Activated naive CD4-positive, alpha-beta T cell treated with anti-CD3 and anti-CD28 coated beads, Interleukin-2, amount 50 U/mL, for 72 hours (primary cell): ENCODE data around the gene RILP. TPM values are rescaled to one million over a fixed set of nuclear protein-coding genes. Genes with fewer than 3 reads are reported as not detected.

Experiments
- ATAC-seq, 2 donors: fragments of 150-1000 bp; cut with Tn5 transposase; 2 replicates each; pipeline ENCODE4 v1.10.0; 2021; ENCODE audit warnings: mild to moderate bottlenecking in 2 of 2, moderate library complexity in 2 of 2
- DNase-seq, 2 donors: peaks; one replicate each; pipeline ENCODE4 v3.0.0; 2021 to 2022; ENCODE audit warnings: low spot score in 2 of 2
- H3K27ac Mint-ChIP-seq, 2 donors: one replicate each; pipeline ENCODE4 v1.8.0; 2022; ENCODE audit warnings: mild to moderate bottlenecking in 2 of 2, mixed read lengths in 2 of 2
- H3K36me3 Mint-ChIP-seq, 2 donors: one replicate each; pipeline ENCODE4 v1.8.0; 2022; ENCODE audit warnings: mixed read lengths in 2 of 2
- H3K9me3 Mint-ChIP-seq, 2 donors: one replicate each; pipeline ENCODE4 v1.8.0; 2022; ENCODE audit warnings: mixed read lengths in 2 of 2
- total RNA-seq, 2 donors: library from RNA; stranded (reverse); gene quantifications; one replicate each; pipeline ENCODE4 v1.2.3, GENCODE V29; 2022

Gene RILP
- total RNA-seq, 2 donors from 2014 or later, result 1.7 to 2.5 TPM

DNA sequence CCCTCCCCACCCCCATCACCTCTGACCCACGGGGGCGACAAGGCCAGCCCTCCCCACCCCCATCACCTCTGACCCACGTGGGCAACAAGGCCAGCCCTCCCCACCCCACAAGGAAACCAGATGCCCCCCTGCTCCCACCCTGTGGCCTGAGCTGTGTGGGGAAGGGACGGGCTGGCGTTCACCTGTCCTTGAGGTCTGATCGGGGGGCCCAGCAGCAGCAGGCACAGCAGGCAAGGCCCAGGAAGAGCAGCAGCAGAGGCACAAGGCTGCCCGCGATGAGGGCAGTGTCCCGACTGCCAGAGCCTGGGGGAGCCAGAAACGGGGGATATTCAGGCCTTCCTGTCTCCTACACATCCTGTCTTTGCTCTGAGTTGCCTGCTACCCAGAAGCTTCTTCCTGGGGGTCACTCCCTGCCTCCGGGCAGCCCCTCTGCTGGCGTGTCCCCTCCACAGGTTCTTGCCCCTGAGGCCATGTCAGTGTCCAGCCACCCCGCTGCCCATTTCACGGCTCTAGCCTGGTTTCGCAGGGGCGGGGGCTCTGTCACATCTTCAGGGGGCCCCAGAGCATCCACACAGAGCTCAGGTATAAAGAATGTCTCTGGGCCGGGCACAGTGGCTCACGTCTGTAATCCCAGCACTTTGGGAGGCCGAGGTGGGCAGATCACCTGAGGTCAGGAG lies 10.9 kb downstream of the RILP start:
- Mint-ChIP-seq H3K9me3 (no peaks in the 10 kb centered on the region), H3K27ac (peak overlapping the region in 1 of 2 donors; percentile 34), H3K36me3 (no peaks in the 10 kb centered on the region)
- ATAC-seq (no peak), DNase-seq (no peak)

DNA sequence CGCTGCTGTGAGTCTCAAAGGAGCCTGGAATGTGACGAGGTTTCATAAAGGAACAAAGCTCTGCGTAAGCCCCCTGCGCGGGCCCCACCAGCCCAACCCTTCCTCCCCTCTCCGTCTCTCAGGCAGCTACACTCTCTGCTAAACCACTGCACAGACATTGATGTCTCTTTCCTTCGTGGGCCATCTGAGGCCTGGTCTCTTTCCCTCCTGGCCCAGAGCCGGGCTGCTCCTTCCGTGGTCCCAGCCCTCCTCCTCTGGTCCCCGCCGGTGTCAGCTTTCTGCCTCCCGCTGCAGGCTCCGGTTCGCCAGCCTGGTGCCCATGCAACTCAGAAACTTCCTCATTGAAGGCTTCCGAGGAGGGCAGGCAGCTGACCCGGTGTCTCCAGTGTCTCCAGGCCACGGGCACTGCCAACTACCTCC lies 11.5 kb downstream of the RILP start:
- H3K27ac Mint-ChIP-seq, result peak overlapping the region in 1 of 2 donors; percentile 19
- DNase-seq, result no peak
- no peaks in the 10 kb centered on the region for H3K9me3 Mint-ChIP-seq
- ATAC-seq, result no peak
- H3K36me3 Mint-ChIP-seq, result no peaks in the 10 kb centered on the region

DNA sequence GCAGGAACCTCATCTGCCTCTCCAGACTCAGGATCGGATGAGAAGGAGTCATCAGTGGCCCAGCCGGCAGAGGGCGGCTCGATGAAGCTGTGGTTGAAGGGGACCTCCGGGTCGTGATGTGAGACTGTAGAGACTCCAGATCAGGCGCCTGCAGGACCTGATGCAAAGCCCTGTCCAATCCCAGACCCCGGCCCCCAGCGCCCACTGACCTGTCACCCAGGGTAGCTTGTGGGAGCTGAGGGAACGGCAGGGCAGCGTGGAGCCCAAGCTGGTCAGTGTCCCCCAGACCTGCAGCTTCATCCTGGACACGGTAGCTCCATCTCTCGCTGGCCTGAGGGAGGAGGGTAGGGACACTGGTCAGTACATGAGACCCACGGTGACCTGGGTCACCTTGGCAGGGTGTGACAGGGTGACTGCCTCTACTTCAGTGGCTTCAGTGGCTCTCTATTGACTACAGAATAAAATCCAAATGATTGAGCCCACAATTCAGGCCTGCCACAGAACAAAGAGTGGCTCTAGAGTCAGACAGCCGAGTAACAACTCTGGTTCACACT lies 12.9 kb downstream of the RILP start:
- Mint-ChIP-seq H3K27ac (no peak overlapping the region), H3K9me3 (no peaks in the 10 kb centered on the region), H3K36me3 (no peaks in the 10 kb centered on the region)
- DNase-seq (no peak), ATAC-seq (no peak)

DNA sequence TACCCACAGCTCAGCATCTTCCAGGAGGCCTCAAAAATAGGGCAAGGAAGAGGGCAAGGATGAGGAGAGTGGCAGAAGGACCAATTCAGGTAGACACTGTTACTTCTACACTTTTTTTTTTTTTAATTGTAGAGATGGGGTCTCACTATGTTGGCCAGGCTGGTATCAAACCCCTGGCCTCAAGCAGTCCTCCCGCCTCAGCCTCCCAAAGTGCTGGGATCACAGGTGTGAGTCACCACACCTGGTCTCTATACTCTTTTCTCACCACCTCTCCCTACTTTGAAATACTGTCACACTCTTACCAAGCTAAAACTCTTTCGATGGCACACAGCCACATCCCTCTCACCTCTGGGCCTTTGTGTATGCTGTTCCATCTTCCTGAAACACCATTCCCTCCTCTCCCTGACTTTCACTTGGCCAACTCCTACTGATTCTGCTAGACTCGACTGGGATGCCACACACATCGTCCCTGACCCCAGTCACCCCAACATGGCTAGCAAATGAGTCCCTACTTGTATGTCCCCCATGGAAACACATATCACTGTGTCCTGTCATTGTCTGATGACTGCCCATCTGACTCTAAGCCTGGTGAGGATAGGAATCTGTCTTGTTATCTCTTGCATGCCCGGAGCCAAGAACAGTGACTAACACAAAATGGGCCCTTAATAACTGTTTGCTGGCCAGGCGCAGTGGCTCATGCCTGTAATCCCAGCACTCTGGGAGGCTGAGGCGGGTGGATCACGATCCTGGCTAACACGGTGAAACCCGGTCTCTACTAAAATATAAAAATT lies 13.8 kb downstream of the RILP start:
- Mint-ChIP-seq H3K9me3 (no peaks in the 10 kb centered on the region), H3K36me3 (no peaks in the 10 kb centered on the region), H3K27ac (no peak overlapping the region)
- no peak for ATAC-seq
- no peak for DNase-seq

GRCh38 chr17:1634841-1635650 lies 14.6 kb downstream of the RILP start:
- H3K9me3 Mint-ChIP-seq, result no peaks in the 10 kb centered on the region
- ATAC-seq (no peak), DNase-seq (no peak)
- no peak overlapping the region for H3K27ac Mint-ChIP-seq
- no peaks in the 10 kb centered on the region for H3K36me3 Mint-ChIP-seq

GRCh38 chr17:1630662-1631061 lies 19.0 kb downstream of the RILP start:
- DNase-seq, result no peak
- no peaks in the 10 kb centered on the region for H3K36me3 Mint-ChIP-seq
- ATAC-seq, result no peak
- peak overlapping the region in 1 of 2 donors; percentile 61 for H3K27ac Mint-ChIP-seq
- no peaks in the 10 kb centered on the region for H3K9me3 Mint-ChIP-seq

- H3K27ac Mint-ChIP-seq, result peak overlapping the region in 1 of 2 donors; percentile 61
- peak; percentile 17 to 53 for ATAC-seq
- DNase-seq, result peak in 1 of 2 donors; percentile 86
- no peaks in the 10 kb centered on the region for H3K36me3 Mint-ChIP-seq
- no peaks in the 10 kb centered on the region for H3K9me3 Mint-ChIP-seq
Observed at GRCh38 chr17:1629504-1630310, 20.0 kb downstream of the RILP start.

GRCh38 chr17:1628856-1629503 lies 20.7 kb downstream of the RILP start:
- Mint-ChIP-seq H3K27ac (peak overlapping the region; percentile 84 to 96), H3K9me3 (no peaks in the 10 kb centered on the region), H3K36me3 (no peaks in the 10 kb centered on the region)
- DNase-seq (peak; percentile 77 to 84), ATAC-seq (peak; percentile 80 to 87)

DNA sequence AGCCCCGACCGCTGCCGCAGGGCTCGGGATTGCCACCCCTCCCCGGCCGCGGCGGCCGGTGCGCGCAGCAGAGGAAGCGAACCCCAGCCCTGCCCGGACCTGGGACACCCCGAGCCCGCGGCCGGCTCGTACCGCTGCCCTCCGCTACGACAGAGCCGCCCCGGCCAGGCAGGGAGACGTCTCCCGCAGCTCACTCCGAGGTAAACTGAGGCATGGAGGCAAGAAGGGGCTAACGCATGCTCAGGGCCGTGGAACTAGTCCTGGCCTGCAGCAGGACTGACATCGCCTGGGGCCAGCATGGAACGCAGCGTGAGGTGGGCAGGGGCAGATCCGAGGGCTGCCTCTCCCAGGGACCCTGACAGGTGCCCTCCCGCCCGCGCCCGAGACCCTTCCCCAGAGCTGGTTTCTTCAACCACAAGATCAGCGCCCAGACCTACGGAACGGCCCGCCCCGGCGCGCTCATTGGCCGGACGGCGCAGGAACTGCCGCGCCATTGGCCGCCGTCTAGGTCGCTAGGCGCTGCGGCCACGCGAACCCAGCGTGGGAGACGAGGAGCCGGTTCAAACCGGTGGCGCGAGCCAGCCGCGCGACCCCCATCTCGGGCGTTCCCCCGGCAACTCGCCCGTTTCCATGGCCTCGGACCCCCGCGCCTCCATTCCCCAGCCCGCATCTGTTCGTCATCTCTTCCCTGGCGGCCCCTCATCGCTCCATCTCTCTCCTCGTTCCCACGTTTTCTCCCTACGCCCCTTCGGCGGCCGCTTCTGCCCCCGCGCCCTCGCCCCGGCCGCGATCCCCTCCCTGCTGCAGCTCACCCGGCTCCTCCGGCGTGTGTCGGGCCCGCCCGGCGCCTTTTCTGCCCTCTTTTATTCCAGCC lies 21.4 kb downstream of the RILP start, which contains the start of gene SLC43A2:
SLC43A2 (minus strand) TSS at position 853 of the 874 bp plus-strand sequence. CDS start 960 bp downstream, outside the sequence.
- Mint-ChIP-seq H3K9me3 (no peaks in the 10 kb centered on the region), H3K27ac (peak within 1 kb of the TSS; percentile 84 to 96), H3K36me3 (no peaks in the 10 kb centered on the region)
- DNase-seq, result peak; percentile 76 to 77
- ATAC-seq, result peak; percentile 81 to 85

DNA sequence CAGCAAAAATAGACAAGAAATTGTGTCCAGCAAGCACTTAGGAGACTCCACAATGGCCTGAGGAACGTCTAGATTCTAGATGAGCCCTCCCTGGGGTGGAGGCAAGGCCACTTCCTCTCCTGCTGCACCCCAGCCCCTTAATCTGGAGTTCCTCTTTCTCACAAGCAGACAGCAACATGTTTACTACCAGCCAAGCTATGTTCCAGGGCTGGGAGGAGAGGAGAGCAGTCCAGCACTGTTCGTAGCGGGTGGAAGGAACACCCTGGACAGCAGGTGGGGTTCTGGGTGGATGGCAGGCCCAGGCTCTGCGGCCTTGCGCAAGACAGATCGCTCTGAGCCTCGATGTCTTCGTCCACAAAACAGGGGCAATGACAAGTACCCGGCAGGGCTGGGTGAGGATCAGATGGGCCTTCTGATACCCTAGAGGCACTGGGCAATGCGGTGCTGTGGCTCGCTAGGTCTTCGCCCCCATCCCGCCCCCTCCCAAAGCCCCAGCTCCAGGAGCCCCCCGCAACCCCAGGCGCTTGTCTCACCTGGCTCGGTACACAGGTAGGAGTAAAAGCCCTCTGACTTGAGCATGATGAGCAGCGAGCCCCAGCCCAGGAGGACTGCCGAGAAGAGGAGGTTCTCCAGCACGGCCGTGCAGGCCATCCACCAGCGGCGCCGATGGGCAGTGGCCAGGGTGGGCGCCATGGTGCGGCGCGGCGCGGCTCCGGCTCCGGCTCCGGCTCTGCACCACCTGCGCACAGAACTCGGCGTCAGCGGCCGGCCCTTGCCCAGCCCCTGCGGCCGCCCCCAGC lies 22.3 kb downstream of the RILP start:
- H3K27ac Mint-ChIP-seq, result no peak overlapping the region
- ATAC-seq, result no peak

GRCh38 chr17:1626333-1626732 lies 23.3 kb downstream of the RILP start:
- H3K36me3 Mint-ChIP-seq, result no peaks in the 10 kb centered on the region
- H3K9me3 Mint-ChIP-seq, result no peaks in the 10 kb centered on the region
- no peak for DNase-seq
- no peak for ATAC-seq
- H3K27ac Mint-ChIP-seq, result no peak overlapping the region

More for the DNA sequence above, 22.3 kb downstream of the RILP start:
- no peak for DNase-seq
- Mint-ChIP-seq H3K9me3 (no peaks in the 10 kb centered on the region), H3K36me3 (no peaks in the 10 kb centered on the region)

DNA sequence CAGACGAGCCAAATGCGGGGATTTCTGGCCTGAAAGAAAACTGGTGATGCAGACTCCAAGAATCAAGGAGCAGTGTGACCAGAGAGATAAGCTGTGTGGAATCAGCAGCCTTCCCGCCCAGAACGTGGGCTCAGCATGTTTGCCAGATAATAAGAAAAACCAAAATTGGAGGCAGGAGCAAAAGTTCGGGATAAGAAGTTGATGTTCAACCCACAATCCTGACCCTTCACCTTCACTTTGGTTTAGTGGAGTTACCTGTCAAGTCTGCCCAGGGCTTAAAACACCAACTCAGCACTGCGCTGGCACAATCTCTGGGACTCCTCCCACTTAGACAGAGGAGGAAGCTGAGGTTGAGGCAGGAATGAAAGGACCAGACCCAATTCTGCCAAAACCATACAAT lies 24.1 kb downstream of the RILP start:
- no peak for ATAC-seq
- no peak overlapping the region for H3K27ac Mint-ChIP-seq

DNA sequence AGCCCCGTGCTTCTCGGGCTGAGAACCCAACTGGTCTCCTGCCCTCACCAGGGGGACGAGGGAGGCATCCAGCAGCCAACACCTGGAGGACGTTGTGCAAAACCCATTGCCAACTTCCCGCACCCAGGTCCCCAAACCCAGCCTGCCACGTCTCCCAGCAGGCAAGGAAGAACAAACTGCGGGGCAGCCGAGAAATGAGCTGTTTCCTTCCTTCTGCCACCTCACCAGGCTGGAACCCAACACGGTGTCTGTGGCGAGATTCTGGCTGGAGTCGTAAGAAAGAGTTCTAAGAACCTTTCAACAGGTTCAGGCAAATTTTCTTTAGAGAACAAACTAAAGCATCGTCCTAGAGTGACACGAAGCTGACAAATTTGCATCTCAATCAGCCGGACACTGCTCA lies 24.6 kb downstream of the RILP start:
- Mint-ChIP-seq H3K27ac (no peak overlapping the region), H3K9me3 (no peaks in the 10 kb centered on the region), H3K36me3 (no peaks in the 10 kb centered on the region)
- DNase-seq (no peak), ATAC-seq (no peak)

More for the DNA sequence above, 24.1 kb downstream of the RILP start:
- Mint-ChIP-seq H3K9me3 (no peaks in the 10 kb centered on the region), H3K36me3 (no peaks in the 10 kb centered on the region)
- DNase-seq, result no peak

DNA sequence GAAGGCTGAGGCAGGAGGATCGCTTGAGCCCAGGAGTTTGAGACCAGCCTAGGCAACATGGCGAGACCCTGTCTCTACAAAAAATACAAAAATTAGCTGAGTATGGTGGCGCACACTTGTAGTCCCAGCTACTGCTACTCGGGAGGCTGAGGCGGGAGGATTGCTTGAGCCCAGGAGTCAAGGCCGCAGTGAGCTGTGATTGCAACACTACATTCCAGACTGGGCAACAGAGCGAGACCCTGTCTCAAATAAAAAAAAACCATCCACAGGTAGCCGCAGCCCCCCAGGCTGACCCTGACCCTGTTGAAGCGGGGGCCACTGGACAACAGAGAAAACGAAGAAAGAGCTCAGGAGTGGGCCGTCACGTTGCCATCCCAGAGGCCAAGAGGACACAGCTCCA lies 25.0 kb downstream of the RILP start:
- Mint-ChIP-seq H3K9me3 (no peaks in the 10 kb centered on the region), H3K36me3 (no peaks in the 10 kb centered on the region), H3K27ac (peak overlapping the region in 1 of 2 donors; percentile 27)
- ATAC-seq (no peak), DNase-seq (no peak)
